Measurements from ENCODE around the gene TRIP4.

- TF ChIP-seq CTCF (IDR thresholded peaks at IDR 0.05 in 4 of 5, conservative IDR thresholded peaks at IDR 0.05 in 1 of 5): no peak
- no peak for TF ChIP-seq POLR2A (IDR thresholded peaks at IDR 0.05)
These were observed 39.2 kb upstream of the TRIP4 start for GRCh38 chr15:64348455-64348854.

Measured in gastrocnemius medialis (tissue), 4 donors.